ENCODE measurements around the gene POLE2. TPM values are rescaled to one million over a fixed set of nuclear protein-coding genes. Genes with fewer than 3 reads are reported as not detected.

Gene POLE2
- total and polyA plus RNA-seq, 2 of the 13 experiments (the other 11 are each of a cell fraction or from before 2014, with no cell fraction given): 16.6 to 37.0 TPM

- no peak for TF ChIP-seq CSRNP2 (CRISPR knock-in tag; conservative IDR thresholded peaks at IDR 0.05; ENCODE audit: low read depth)
- peak; percentile 53; the same call in 1 of the 2 replicates for TF ChIP-seq FOXO1 (CRISPR knock-in tag; IDR thresholded peaks at IDR 0.05)
- TF ChIP-seq PLRG1 (conservative IDR thresholded peaks at IDR 0.05): no peak
- TF ChIP-seq ZXDC (CRISPR knock-in tag; IDR thresholded peaks at IDR 0.05): no peak
- TF ChIP-seq ZNF441 (CRISPR knock-in tag; IDR thresholded peaks at IDR 0.05; ENCODE audit: borderline replicate concordance): peak; percentile 78; the same call in 1 of the 2 replicates
- no peak for TF ChIP-seq HMG20B (CRISPR knock-in tag; conservative IDR thresholded peaks at IDR 0.05)
- TF ChIP-seq SNAPC2 (CRISPR knock-in tag; IDR thresholded peaks at IDR 0.05): no peak
- TF ChIP-seq IKZF4 (CRISPR knock-in tag; IDR thresholded peaks at IDR 0.05; ENCODE audit: borderline replicate concordance, low read depth, not compliant biosample characterization): peak; percentile 60
- no peak for TF ChIP-seq MYNN (CRISPR knock-in tag; IDR thresholded peaks at IDR 0.05; ENCODE audit: low read depth)
- TF ChIP-seq KDM6A (CRISPR knock-in tag; IDR thresholded peaks at IDR 0.05; ENCODE audit: low read depth): no peak
- no peak for TF ChIP-seq HOXA5 (CRISPR knock-in tag; IDR thresholded peaks at IDR 0.05)
- no peak for TF ChIP-seq MTA3 (CRISPR knock-in tag; IDR thresholded peaks at IDR 0.05)
- no peak for TF ChIP-seq CENPBD1 (CRISPR knock-in tag; IDR thresholded peaks at IDR 0.05; ENCODE audit: borderline replicate concordance, low read depth)
- no peak for TF ChIP-seq ATF5 (CRISPR knock-in tag; IDR thresholded peaks at IDR 0.05; ENCODE audit: low read depth)
- no peak for TF ChIP-seq ZBTB3 (CRISPR knock-in tag; IDR thresholded peaks at IDR 0.05; ENCODE audit: borderline replicate concordance, low read depth)
- no peak for TF ChIP-seq ZBTB43 (CRISPR knock-in tag; conservative IDR thresholded peaks at IDR 0.05)
- TF ChIP-seq RCOR2 (CRISPR knock-in tag; IDR thresholded peaks at IDR 0.05): no peak
- TF ChIP-seq HES4 (CRISPR knock-in tag; IDR thresholded peaks at IDR 0.05; ENCODE audit: borderline replicate concordance): no peak
- TF ChIP-seq MED1 (CRISPR knock-in tag; IDR thresholded peaks at IDR 0.05): no peak; the same call in 1 of the 2 replicates
- peak; percentile 79; the same call in 1 of the 2 replicates for TF ChIP-seq ZNF788 (CRISPR knock-in tag; IDR thresholded peaks at IDR 0.05; ENCODE audit: borderline replicate concordance)
- 0 out of 2 replicates have a peak, but pooled peaks have one; percentile 80 for TF ChIP-seq ZNF839 (CRISPR knock-in tag; IDR thresholded peaks at IDR 0.05; ENCODE audit: borderline replicate concordance)
- no peak for TF ChIP-seq MLX (CRISPR knock-in tag; IDR thresholded peaks at IDR 0.05)
Observed at GRCh38 chr14:49692811-49693734, 5.1 kb upstream of the POLE2 start, which contains the start of gene KLHDC1 (continued).
